Right lobe of liver (tissue), 6 donors: Measurements from ENCODE around the gene PGBD2. TPM values are rescaled to one million over a fixed set of nuclear protein-coding genes. Genes with fewer than 3 reads are reported as not detected.
"Not testable (repeated sequence)": the region's sequence is repeated elsewhere in the genome, so short reads cannot be mapped to it uniquely, and the experiment has no call there.

Experiments used
- ATAC-seq, 4 donors: fragments of 200-7000 bp; cut with Tn5 transposase; one replicate each; pipeline ENCODE4 v1.9.1; 2020; ENCODE audit warnings: mild to moderate bottlenecking in 4 of 4, moderate library complexity in 4 of 4
- DNase-seq, 3 donors: peaks; one replicate each; pipeline ENCODE4 v3.0.0-alpha.2; 2020
- H3K27ac ChIP-seq, 3 donors: fragments of 200-600 bp; one replicate each; pipeline ENCODE4 v1.8.0; 2022
- H3K27me3 ChIP-seq, 2 donors: fragments of 200-600 bp; one replicate each; pipeline ENCODE4 v1.8.0; 2022
- H3K36me3 ChIP-seq, 4 donors: fragments of 200-600 bp; sonication (generic) in 1 of 4; one replicate each; pipeline versions ENCODE4 v1.5.1 to v1.8.0; 2017 to 2022; ENCODE audit warnings: control low read depth in 1 of 4
- H3K4me1 ChIP-seq, 4 donors: fragments of 200-600 bp; sonication (generic) in 1 of 4; one replicate each; pipeline versions ENCODE4 v1.5.1 to v1.8.0; 2017 to 2022; ENCODE audit warnings: control low read depth in 1 of 4
- H3K4me3 ChIP-seq, 3 donors: fragments of 200-600 bp; one replicate each; pipeline ENCODE4 v1.8.0; 2022
- H3K9me3 ChIP-seq, 4 donors: fragments of 200-600 bp; sonication (generic) in 1 of 4; one replicate each; pipeline versions ENCODE4 v1.5.1 to v1.8.0; 2017 to 2022; ENCODE audit warnings: control low read depth in 1 of 4
- CTCF ChIP-seq, 4 donors: fragments of 200-600 bp in 3 of 4; fragments of 450-650 bp in 1 of 4; IDR thresholded peaks; one replicate each; pipeline versions ENCODE4 v1.5.1 to v1.8.0; 2016 to 2022; ENCODE audit warnings: antibody characterized with exemption in 4 of 4, mild to moderate bottlenecking in 2 of 4
- POLR2A ChIP-seq: fragments of 450-650 bp; IDR thresholded peaks from one replicate; pipeline ENCODE4 v1.6.1; 2017; ENCODE audit warnings: antibody characterized with exemption, mild to moderate bottlenecking
- WGBS: methylation state at CpG from one replicate; pipeline ENCODE4 v1.1.6; 2018; ENCODE audit warnings: low coverage, low lambda C conversion rate; ENCODE audit not compliant: insufficient coverage; ENCODE audit errors: missing lambda C conversion rate; 5-methylcytosine and 5-hydroxymethylcytosine counted together
- intact Hi-C, 2 donors: fragments of 100-400 bp; cut with DNase I; formaldehyde crosslinking; loops; one replicate each; pipeline versions ENCODE4 v1.11.2 to v1.14.1; 2022
- total RNA-seq, 6 experiments: library from RNA; depleted of rRNA in 2 of 6; stranded (reverse); fragments of >200 nt in 2 of 6; fragmentation: NEBNext Ultra II Directional in 3 of 6; extraction: Animal tissue kit (Norgen Biotek cat#: 25700) in 3 of 6; gene quantifications; one replicate each; pipeline versions ENCODE4 v1.1.0 to v1.2.4, GENCODE V29; 2016 to 2023
- donor health status: DM: no; HTN: yes; CAD: no.
- donor health status: DM: no; HTN: no; CAD: no.
- donor health status: DM: no; HTN: no; CAD: no.
- donor health status: DM: no; HTN: yes; CAD: no.
- donor health status: DM: no; HTN: yes; CAD: no.

Gene PGBD2
- total RNA-seq, 6 experiments from 2014 or later, result 2.5 to 4.1 (median 4.0) TPM

GRCh38 chr1:248873993-248874533 is 32.0 kb upstream of the PGBD2 start:
- intact Hi-C loops, result no loop called here
- DNase-seq (peak in 1 of 3 donors; percentile 59), ATAC-seq (peak; percentile 55 to 75 (median 66))
- H3K27ac ChIP-seq, result peak overlapping the region; percentile 78 to 80 (median 80)
- H3K4me1 ChIP-seq, result peaks cover 0 to 7% (median 0%) of the 10 kb centered on the region in 4 donors
- H3K27me3 ChIP-seq, result no peaks in the 10 kb centered on the region
- no peaks in the 10 kb centered on the region for H3K36me3 ChIP-seq
- H3K9me3 ChIP-seq, result no peaks in the 10 kb centered on the region
- TF ChIP-seq CTCF (IDR thresholded peaks at IDR 0.05), result no peak
- no peak for TF ChIP-seq POLR2A
- 9% methylated on average over 23 of the region's 23 CpGs for WGBS
- peak overlapping the region; percentile 36 to 60 (median 55) for H3K4me3 ChIP-seq

GRCh38 chr1:248881261-248881660 is 24.8 kb upstream of the PGBD2 start:
- DNase-seq, result no peak
- 88% methylated on average over 1 of the region's 1 CpG for WGBS
- no peak for TF ChIP-seq CTCF (IDR thresholded peaks at IDR 0.05)
- no peak for TF ChIP-seq POLR2A
- H3K4me1 ChIP-seq, result no peaks in the 10 kb centered on the region
- H3K27ac ChIP-seq, result no peak overlapping the region
- H3K27me3 ChIP-seq, result no peaks in the 10 kb centered on the region
- no peak overlapping the region for H3K4me3 ChIP-seq
- no peaks in the 10 kb centered on the region for H3K36me3 ChIP-seq
- no peak for ATAC-seq
- intact Hi-C loops, result no loop called here
- H3K9me3 ChIP-seq, result no peaks in the 10 kb centered on the region

- DNase-seq, ATAC-seq, H3K4me3 ChIP-seq, H3K27me3 ChIP-seq, intact Hi-C loops, H3K27ac ChIP-seq, H3K9me3 ChIP-seq, H3K36me3 ChIP-seq, H3K4me1 ChIP-seq: not testable (repeated sequence)
- 79% methylated on average over 6 of the region's 7 CpGs for WGBS
Observed at GRCh38 chr1:248882427-248882826, 23.6 kb upstream of the PGBD2 start.

GRCh38 chr1:248884632-248885295 is 21.3 kb upstream of the PGBD2 start:
- Histone ChIP-seq H3K27ac (no peak overlapping the region), H3K9me3 (no peaks in the 10 kb centered on the region), H3K36me3 (no peaks in the 10 kb centered on the region), H3K27me3 (no peaks in the 10 kb centered on the region), H3K4me3 (no peak overlapping the region), H3K4me1 (no peaks in the 10 kb centered on the region)
- TF ChIP-seq CTCF (IDR thresholded peaks at IDR 0.05), result no peak
- TF ChIP-seq POLR2A, result no peak
- intact Hi-C loops, result no loop called here
- ATAC-seq (no peak), DNase-seq (no peak)
- 27% methylated on average over 1 of the region's 1 CpG for WGBS

- no peak for TF ChIP-seq POLR2A
- TF ChIP-seq CTCF (IDR thresholded peaks at IDR 0.05), result no peak
- intact Hi-C loops, result no loop called here
- no peaks in the 10 kb centered on the region for H3K9me3 ChIP-seq
Observed at GRCh38 chr1:248885646-248886045, 20.4 kb upstream of the PGBD2 start.

More at GRCh38 chr1:248885646-248886045, 20.4 kb upstream of the PGBD2 start:
- no peaks in the 10 kb centered on the region for H3K4me1 ChIP-seq
- DNase-seq, result no peak
- H3K4me3 ChIP-seq, result no peak overlapping the region
- no peak overlapping the region for H3K27ac ChIP-seq
- no peaks in the 10 kb centered on the region for H3K36me3 ChIP-seq
- H3K27me3 ChIP-seq, result no peaks in the 10 kb centered on the region
- 70% methylated on average over 1 of the region's 1 CpG for WGBS
- ATAC-seq, result no peak
